ENCODE measurements around the gene PRKAG2. TPM values are rescaled to one million over a fixed set of nuclear protein-coding genes. Genes with fewer than 3 reads are reported as not detected.

PRKAG2 gene
- polyA plus RNA-seq, 1 of the 3 experiments (the other 2 are of a cell fraction): 51.6 TPM

- no peak for DNase-seq
- no peak overlapping the region for H3K27ac ChIP-seq (ENCODE audit: low read depth in 2 of 2, low read length in 1 of 2)
Observed at GRCh38 chr7:151857412-151857811, 19.5 kb downstream of the PRKAG2 start.

GRCh38 chr7:151856516-151856915, 20.4 kb downstream of the PRKAG2 start:
- Histone ChIP-seq H3K36me3 (replicated peaks in 1 of 2; ENCODE audit: control insufficient read depth in 1 of 2, insufficient read depth in 2 of 2, low read length in 1 of 2) (no peaks in the 10 kb centered on the region), H3K9me2 (no peaks in the 10 kb centered on the region), H3K9ac (no peak overlapping the region), H3F3A (replicated peaks; ENCODE audit: insufficient read depth) (no peaks in the 10 kb centered on the region), H2AFZ (ENCODE audit: low read depth) (no peak overlapping the region), H3K79me2 (ENCODE audit: insufficient read depth) (no peaks in the 10 kb centered on the region), H3K4me3 (ENCODE audit: low read depth in 2 of 2, low read length in 1 of 2) (no peak overlapping the region), H3K27me3 (ENCODE audit: insufficient read depth) (peaks cover 34% of the 10 kb centered on the region), H3K27ac (ENCODE audit: low read depth in 2 of 2, low read length in 1 of 2) (no peak overlapping the region), H3K4me2 (no peak overlapping the region), H4K20me1 (ENCODE audit: insufficient read depth) (no peaks in the 10 kb centered on the region), H3K9me3 (no peaks in the 10 kb centered on the region), H3K4me1 (ENCODE audit: control insufficient read depth in 1 of 2, insufficient read depth in 2 of 2, low read depth in 1 of 2, low read length in 1 of 2) (peaks cover 0 to 5% of the 10 kb centered on the region in 2 experiments; a peak in 1 of 4 replicates)
- ChIA-PET CTCF (interaction anchor here (1.1 kb wide), 1 partner anchor 9 kb away, joined by 3 read pairs; no protein-coding TSS in a partner anchor), POLR2A (no interaction called here)
- TF ChIP-seq TCF12 (IDR thresholded peaks at IDR 0.05): no peak
- TF ChIP-seq MEF2A (IDR thresholded peaks at IDR 0.05; ENCODE audit: borderline replicate concordance, low read depth): no peak
- TF ChIP-seq EZH2phosphoT487 (IDR thresholded peaks at IDR 0.05; ENCODE audit: borderline replicate concordance, low read depth): no peak
- no peak for TF ChIP-seq RXRA (IDR thresholded peaks at IDR 0.05; ENCODE audit: borderline replicate concordance, low read depth)
- TF ChIP-seq, protein P1, sequence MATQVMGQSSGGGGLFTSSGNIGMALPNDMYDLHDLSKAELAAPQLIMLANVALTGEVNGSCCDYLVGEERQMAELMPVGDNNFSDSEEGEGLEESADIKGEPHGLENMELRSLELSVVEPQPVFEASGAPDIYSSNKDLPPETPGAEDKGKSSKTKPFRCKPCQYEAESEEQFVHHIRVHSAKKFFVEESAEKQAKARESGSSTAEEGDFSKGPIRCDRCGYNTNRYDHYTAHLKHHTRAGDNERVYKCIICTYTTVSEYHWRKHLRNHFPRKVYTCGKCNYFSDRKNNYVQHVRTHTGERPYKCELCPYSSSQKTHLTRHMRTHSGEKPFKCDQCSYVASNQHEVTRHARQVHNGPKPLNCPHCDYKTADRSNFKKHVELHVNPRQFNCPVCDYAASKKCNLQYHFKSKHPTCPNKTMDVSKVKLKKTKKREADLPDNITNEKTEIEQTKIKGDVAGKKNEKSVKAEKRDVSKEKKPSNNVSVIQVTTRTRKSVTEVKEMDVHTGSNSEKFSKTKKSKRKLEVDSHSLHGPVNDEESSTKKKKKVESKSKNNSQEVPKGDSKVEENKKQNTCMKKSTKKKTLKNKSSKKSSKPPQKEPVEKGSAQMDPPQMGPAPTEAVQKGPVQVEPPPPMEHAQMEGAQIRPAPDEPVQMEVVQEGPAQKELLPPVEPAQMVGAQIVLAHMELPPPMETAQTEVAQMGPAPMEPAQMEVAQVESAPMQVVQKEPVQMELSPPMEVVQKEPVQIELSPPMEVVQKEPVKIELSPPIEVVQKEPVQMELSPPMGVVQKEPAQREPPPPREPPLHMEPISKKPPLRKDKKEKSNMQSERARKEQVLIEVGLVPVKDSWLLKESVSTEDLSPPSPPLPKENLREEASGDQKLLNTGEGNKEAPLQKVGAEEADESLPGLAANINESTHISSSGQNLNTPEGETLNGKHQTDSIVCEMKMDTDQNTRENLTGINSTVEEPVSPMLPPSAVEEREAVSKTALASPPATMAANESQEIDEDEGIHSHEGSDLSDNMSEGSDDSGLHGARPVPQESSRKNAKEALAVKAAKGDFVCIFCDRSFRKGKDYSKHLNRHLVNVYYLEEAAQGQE (IDR thresholded peaks at IDR 0.05; ENCODE audit: low read depth, low read length): no peak
- TF ChIP-seq NRF1 (IDR thresholded peaks at IDR 0.05; ENCODE audit: low read depth, low read length): no peak
- TF ChIP-seq, protein P2, sequence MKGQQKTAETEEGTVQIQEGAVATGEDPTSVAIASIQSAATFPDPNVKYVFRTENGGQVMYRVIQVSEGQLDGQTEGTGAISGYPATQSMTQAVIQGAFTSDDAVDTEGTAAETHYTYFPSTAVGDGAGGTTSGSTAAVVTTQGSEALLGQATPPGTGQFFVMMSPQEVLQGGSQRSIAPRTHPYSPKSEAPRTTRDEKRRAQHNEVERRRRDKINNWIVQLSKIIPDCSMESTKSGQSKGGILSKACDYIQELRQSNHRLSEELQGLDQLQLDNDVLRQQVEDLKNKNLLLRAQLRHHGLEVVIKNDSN (IDR thresholded peaks at IDR 0.05; ENCODE audit: borderline replicate concordance, low read depth): no peak
- TF ChIP-seq CHD2 (IDR thresholded peaks at IDR 0.05; ENCODE audit: low read length, partially characterized antibody): no peak
- 72% methylated on average over 16 of the region's 16 CpGs for WGBS (ENCODE audit: low lambda C conversion rate)
- no peak for DNase-seq

More at GRCh38 chr7:151857412-151857811, 19.5 kb downstream of the PRKAG2 start:
- Histone ChIP-seq H3K9ac (no peak overlapping the region), H3K9me3 (no peaks in the 10 kb centered on the region), H3K4me2 (no peak overlapping the region), H4K20me1 (ENCODE audit: insufficient read depth) (no peaks in the 10 kb centered on the region), H3K4me1 (ENCODE audit: control insufficient read depth in 1 of 2, insufficient read depth in 2 of 2, low read depth in 1 of 2, low read length in 1 of 2) (peaks cover 0 to 5% of the 10 kb centered on the region in 2 experiments; a peak in 1 of 4 replicates), H3K9me2 (no peaks in the 10 kb centered on the region), H3K36me3 (replicated peaks in 1 of 2; ENCODE audit: control insufficient read depth in 1 of 2, insufficient read depth in 2 of 2, low read length in 1 of 2) (no peaks in the 10 kb centered on the region), H2AFZ (ENCODE audit: low read depth) (no peak overlapping the region), H3F3A (replicated peaks; ENCODE audit: insufficient read depth) (no peaks in the 10 kb centered on the region), H3K4me3 (ENCODE audit: low read depth in 2 of 2, low read length in 1 of 2) (no peak overlapping the region), H3K27me3 (ENCODE audit: insufficient read depth) (peaks cover 32% of the 10 kb centered on the region), H3K79me2 (ENCODE audit: insufficient read depth) (no peaks in the 10 kb centered on the region)
- WGBS (ENCODE audit: low lambda C conversion rate): 68% methylated on average over 12 of the region's 12 CpGs
- ChIA-PET POLR2A (no interaction called here), CTCF (no interaction called here)
- TF ChIP-seq SIN3A (IDR thresholded peaks at IDR 0.05; ENCODE audit: borderline replicate concordance, low read depth, low read length): no peak
- TF ChIP-seq TEAD4 (IDR thresholded peaks at IDR 0.05; ENCODE audit: borderline replicate concordance, insufficient read depth): no peak
- no peak for TF ChIP-seq MAX (IDR thresholded peaks at IDR 0.05; ENCODE audit: low read depth)
